ENCODE results near the gene DOCK7.

DOCK7 gene

GRCh38 chr1:62429581-62429980, 258.6 kb downstream of the DOCK7 start:
- H3K9me2 ChIP-seq (replicated peaks; ENCODE audit: insufficient read depth, low read length) = no peaks in the 10 kb centered on the region
- no peak overlapping the region for H3K4me3 ChIP-seq (ENCODE audit: insufficient read depth, low read length, poor library complexity, severe bottlenecking)
- H3K9me3 ChIP-seq (ENCODE audit: insufficient read depth, low read length) = no peaks in the 10 kb centered on the region
- no peak overlapping the region for H2AFZ ChIP-seq (ENCODE audit: low read depth, low read length, severe bottlenecking)
- H3K36me3 ChIP-seq (ENCODE audit: low read length) = no peaks in the 10 kb centered on the region
- 0 out of 2 replicates have a peak, but pooled peaks cover 3% of the 10 kb centered on the region for H3F3A ChIP-seq (ENCODE audit: insufficient read depth)
- H4K20me1 ChIP-seq (ENCODE audit: low read depth, low read length) = no peaks in the 10 kb centered on the region
- no peaks in the 10 kb centered on the region for H3K79me2 ChIP-seq (ENCODE audit: insufficient read depth, low read length)
- no peaks in the 10 kb centered on the region for H3K27me3 ChIP-seq (ENCODE audit: low read length)
- TF ChIP-seq, protein P1, sequence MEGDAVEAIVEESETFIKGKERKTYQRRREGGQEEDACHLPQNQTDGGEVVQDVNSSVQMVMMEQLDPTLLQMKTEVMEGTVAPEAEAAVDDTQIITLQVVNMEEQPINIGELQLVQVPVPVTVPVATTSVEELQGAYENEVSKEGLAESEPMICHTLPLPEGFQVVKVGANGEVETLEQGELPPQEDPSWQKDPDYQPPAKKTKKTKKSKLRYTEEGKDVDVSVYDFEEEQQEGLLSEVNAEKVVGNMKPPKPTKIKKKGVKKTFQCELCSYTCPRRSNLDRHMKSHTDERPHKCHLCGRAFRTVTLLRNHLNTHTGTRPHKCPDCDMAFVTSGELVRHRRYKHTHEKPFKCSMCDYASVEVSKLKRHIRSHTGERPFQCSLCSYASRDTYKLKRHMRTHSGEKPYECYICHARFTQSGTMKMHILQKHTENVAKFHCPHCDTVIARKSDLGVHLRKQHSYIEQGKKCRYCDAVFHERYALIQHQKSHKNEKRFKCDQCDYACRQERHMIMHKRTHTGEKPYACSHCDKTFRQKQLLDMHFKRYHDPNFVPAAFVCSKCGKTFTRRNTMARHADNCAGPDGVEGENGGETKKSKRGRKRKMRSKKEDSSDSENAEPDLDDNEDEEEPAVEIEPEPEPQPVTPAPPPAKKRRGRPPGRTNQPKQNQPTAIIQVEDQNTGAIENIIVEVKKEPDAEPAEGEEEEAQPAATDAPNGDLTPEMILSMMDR (IDR thresholded peaks at IDR 0.05; ENCODE audit: insufficient read depth, low read length, poor library complexity, severe bottlenecking) = no peak
- no peak for TF ChIP-seq EZH2phosphoT487 (conservative IDR thresholded peaks at IDR 0.05; ENCODE audit: low read length)
- H3K9ac ChIP-seq (ENCODE audit: low read length) = no peak overlapping the region
- H3K4me2 ChIP-seq (ENCODE audit: low read depth, low read length, poor library complexity, severe bottlenecking) = no peak overlapping the region
- H3K27ac ChIP-seq (ENCODE audit: low read depth, low read length) = no peak overlapping the region

DNA sequence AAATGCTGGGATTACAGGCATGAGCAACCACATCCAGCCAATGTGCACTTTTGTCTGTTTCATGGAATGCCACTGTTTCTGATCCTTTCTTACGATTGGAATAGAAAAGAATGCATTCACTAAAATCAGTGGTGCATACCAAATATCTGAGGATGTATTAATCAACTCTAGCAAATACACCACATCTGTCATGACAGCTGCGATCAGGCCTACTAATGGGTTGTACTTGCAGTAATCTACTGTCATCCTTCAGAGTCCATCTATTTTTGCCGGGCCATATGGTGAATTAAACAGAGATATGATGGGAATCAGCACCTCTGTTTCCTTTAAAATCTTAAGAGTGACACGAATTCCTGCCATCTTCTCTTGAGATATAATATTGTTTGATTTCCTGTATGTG, 259.8 kb downstream of the DOCK7 start:
- Histone ChIP-seq H3K36me3 (ENCODE audit: low read length) (no peaks in the 10 kb centered on the region), H3K27ac (ENCODE audit: low read depth, low read length) (no peak overlapping the region), H3K79me2 (ENCODE audit: insufficient read depth, low read length) (no peaks in the 10 kb centered on the region), H3F3A (ENCODE audit: insufficient read depth) (no peaks in the 10 kb centered on the region), H3K4me3 (ENCODE audit: insufficient read depth, low read length, poor library complexity, severe bottlenecking) (no peak overlapping the region), H3K27me3 (ENCODE audit: low read length) (no peaks in the 10 kb centered on the region), H2AFZ (ENCODE audit: low read depth, low read length, severe bottlenecking) (no peak overlapping the region), H3K4me2 (ENCODE audit: low read depth, low read length, poor library complexity, severe bottlenecking) (no peak overlapping the region), H3K9me2 (replicated peaks; ENCODE audit: insufficient read depth, low read length) (no peaks in the 10 kb centered on the region), H3K9me3 (ENCODE audit: insufficient read depth, low read length) (no peaks in the 10 kb centered on the region), H4K20me1 (ENCODE audit: low read depth, low read length) (no peaks in the 10 kb centered on the region), H3K9ac (ENCODE audit: low read length) (no peak overlapping the region)
- no peak for TF ChIP-seq EZH2phosphoT487 (conservative IDR thresholded peaks at IDR 0.05; ENCODE audit: low read length)
- TF ChIP-seq, protein P1 (IDR thresholded peaks at IDR 0.05; ENCODE audit: insufficient read depth, low read length, poor library complexity, severe bottlenecking) = no peak

DNA sequence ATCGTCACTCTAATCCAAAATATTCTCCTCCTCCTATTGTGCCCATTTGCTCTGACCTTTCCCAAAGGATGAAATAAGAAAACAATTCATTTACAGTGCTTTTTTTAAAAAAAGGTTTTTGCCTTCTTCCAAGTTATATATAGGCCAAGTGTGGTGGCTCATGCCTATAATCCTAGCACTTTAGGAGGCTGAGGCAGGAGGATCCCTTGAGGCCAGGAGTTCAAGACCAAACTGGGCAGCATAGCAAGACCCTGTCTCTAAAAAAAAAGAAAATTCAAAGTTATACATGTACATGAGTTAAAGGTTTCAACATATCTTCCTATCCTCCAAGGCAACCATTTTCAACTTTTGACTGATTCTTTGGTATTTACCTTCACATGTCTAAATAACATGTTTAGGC, 261.4 kb downstream of the DOCK7 start:
- H3K27me3 ChIP-seq (ENCODE audit: low read length) = no peaks in the 10 kb centered on the region
- no peaks in the 10 kb centered on the region for H3K9me3 ChIP-seq (ENCODE audit: insufficient read depth, low read length)
- H3K36me3 ChIP-seq (ENCODE audit: low read length) = no peaks in the 10 kb centered on the region
- no peak overlapping the region for H3K9ac ChIP-seq (ENCODE audit: low read length)
- no peaks in the 10 kb centered on the region for H3F3A ChIP-seq (ENCODE audit: insufficient read depth)
- no peak overlapping the region for H3K4me3 ChIP-seq (ENCODE audit: insufficient read depth, low read length, poor library complexity, severe bottlenecking)
- no peak overlapping the region for H3K27ac ChIP-seq (ENCODE audit: low read depth, low read length)
- no peaks in the 10 kb centered on the region for H4K20me1 ChIP-seq (ENCODE audit: low read depth, low read length)
- no peaks in the 10 kb centered on the region for H3K79me2 ChIP-seq (ENCODE audit: insufficient read depth, low read length)
- no peaks in the 10 kb centered on the region for H3K9me2 ChIP-seq (replicated peaks; ENCODE audit: insufficient read depth, low read length)
- no peak overlapping the region for H3K4me2 ChIP-seq (ENCODE audit: low read depth, low read length, poor library complexity, severe bottlenecking)
- H2AFZ ChIP-seq (ENCODE audit: low read depth, low read length, severe bottlenecking) = no peak overlapping the region
- no peak for TF ChIP-seq EZH2phosphoT487 (conservative IDR thresholded peaks at IDR 0.05; ENCODE audit: low read length)
- TF ChIP-seq, protein P1 (IDR thresholded peaks at IDR 0.05; ENCODE audit: insufficient read depth, low read length, poor library complexity, severe bottlenecking) = no peak

Measured in SU-DHL-6 (cell line).